Osteoblast (primary cell): ENCODE results near the gene BLOC1S5. TPM values are rescaled to one million over a fixed set of nuclear protein-coding genes. Genes with fewer than 3 reads are reported as not detected.

Source experiments
- DNase-seq: peaks from one replicate; pipeline ENCODE4 v3.0.0; 2011; ENCODE audit warnings: low spot score, mixed read lengths; ENCODE audit not compliant: insufficient read length; ENCODE audit errors: missing footprints
- H2AFZ ChIP-seq: 2 replicates; pipeline ENCODE4 v1.6.0; 2011; ENCODE audit warnings: mild to moderate bottlenecking, low read length
- H3K27ac ChIP-seq: 2 replicates; pipeline ENCODE4 v1.5.1; 2011; ENCODE audit warnings: mild to moderate bottlenecking, low read depth, low read length, moderate library complexity
- H3K27me3 ChIP-seq: 2 replicates; pipeline ENCODE4 v1.6.0; 2012; ENCODE audit warnings: mild to moderate bottlenecking, control low read depth, inconsistent platforms, low read length, moderate library complexity; ENCODE audit not compliant: insufficient read depth
- H3K36me3 ChIP-seq: 2 replicates; pipeline ENCODE4 v1.5.1; 2011; ENCODE audit warnings: mild to moderate bottlenecking, low read length, control low read depth, moderate library complexity; ENCODE audit not compliant: insufficient read depth
- H3K4me1 ChIP-seq: 2 replicates; pipeline ENCODE4 v1.5.1; 2011; ENCODE audit warnings: mild to moderate bottlenecking, low read length, control low read depth, moderate library complexity; ENCODE audit not compliant: insufficient read depth
- H3K4me2 ChIP-seq: 2 replicates; pipeline ENCODE4 v1.6.0; 2011; ENCODE audit warnings: mild to moderate bottlenecking, low read length; ENCODE audit not compliant: insufficient read depth
- H3K4me3 ChIP-seq: fragments of 200-600 bp; sonication (generic); 3 replicates; pipeline ENCODE4 v1.5.1; 2012; ENCODE audit warnings: mild to moderate bottlenecking, low read length, inconsistent platforms; ENCODE audit not compliant: insufficient read depth
- H3K79me2 ChIP-seq: 2 replicates; pipeline ENCODE4 v1.6.0; 2012; ENCODE audit warnings: mild to moderate bottlenecking, low read length, control low read depth, inconsistent platforms; ENCODE audit not compliant: insufficient read depth
- H3K9me3 ChIP-seq: 2 replicates; pipeline ENCODE4 v1.5.1; 2011; ENCODE audit warnings: low read depth, low read length, control low read depth
- H4K20me1 ChIP-seq: 2 replicates; pipeline ENCODE4 v1.6.0; 2012; ENCODE audit warnings: mild to moderate bottlenecking, low read length, control low read depth; ENCODE audit not compliant: insufficient read depth
- total RNA-seq: library from RNA; depleted of rRNA; stranded (reverse); fragments of >200 nt; gene quantifications from 2 replicates; pipeline ENCODE4 v1.2.3, GENCODE V29; 2012
- TF ChIP-seq, protein P1 (sequence below): IDR thresholded peaks from 2 replicates; pipeline ENCODE4 v1.5.1; 2011; ENCODE audit warnings: mild to moderate bottlenecking, low read depth, low read length, moderate library complexity; ENCODE audit errors: extremely low read depth

The BLOC1S5 gene
- total RNA-seq, 1 donor: 14.1 TPM

DNA sequence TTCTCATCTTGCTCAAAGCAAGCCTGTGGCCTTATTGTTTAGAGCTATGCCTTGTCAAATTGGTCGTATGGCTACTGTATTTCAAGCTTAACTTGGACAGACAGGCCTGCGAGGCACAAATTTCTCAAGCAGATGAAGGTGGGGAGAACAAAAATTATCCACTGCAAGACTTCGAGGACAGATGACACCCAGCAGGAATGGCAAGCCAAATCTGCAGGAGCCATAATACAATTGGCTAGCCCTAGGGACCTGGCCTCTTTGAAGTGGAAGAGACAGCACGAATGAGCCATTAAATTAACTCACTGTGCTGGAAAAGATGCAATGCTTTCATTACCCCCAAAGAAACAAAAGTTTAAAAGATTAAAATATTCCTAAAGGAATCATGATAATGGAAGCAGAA is 5.0 kb upstream of the BLOC1S5 start:
- Histone ChIP-seq H3K4me3 (no peak overlapping the region), H3K4me1 (peaks cover 8% of the 10 kb centered on the region), H2AFZ (no peak overlapping the region), H3K9me3 (no peaks in the 10 kb centered on the region), H3K36me3 (no peaks in the 10 kb centered on the region), H3K79me2 (no peaks in the 10 kb centered on the region), H3K27me3 (no peaks in the 10 kb centered on the region), H4K20me1 (no peaks in the 10 kb centered on the region), H3K27ac (no peak overlapping the region), H3K4me2 (no peak overlapping the region)
- TF ChIP-seq, protein P1, sequence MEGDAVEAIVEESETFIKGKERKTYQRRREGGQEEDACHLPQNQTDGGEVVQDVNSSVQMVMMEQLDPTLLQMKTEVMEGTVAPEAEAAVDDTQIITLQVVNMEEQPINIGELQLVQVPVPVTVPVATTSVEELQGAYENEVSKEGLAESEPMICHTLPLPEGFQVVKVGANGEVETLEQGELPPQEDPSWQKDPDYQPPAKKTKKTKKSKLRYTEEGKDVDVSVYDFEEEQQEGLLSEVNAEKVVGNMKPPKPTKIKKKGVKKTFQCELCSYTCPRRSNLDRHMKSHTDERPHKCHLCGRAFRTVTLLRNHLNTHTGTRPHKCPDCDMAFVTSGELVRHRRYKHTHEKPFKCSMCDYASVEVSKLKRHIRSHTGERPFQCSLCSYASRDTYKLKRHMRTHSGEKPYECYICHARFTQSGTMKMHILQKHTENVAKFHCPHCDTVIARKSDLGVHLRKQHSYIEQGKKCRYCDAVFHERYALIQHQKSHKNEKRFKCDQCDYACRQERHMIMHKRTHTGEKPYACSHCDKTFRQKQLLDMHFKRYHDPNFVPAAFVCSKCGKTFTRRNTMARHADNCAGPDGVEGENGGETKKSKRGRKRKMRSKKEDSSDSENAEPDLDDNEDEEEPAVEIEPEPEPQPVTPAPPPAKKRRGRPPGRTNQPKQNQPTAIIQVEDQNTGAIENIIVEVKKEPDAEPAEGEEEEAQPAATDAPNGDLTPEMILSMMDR: no peak
- no peak for DNase-seq

DNA sequence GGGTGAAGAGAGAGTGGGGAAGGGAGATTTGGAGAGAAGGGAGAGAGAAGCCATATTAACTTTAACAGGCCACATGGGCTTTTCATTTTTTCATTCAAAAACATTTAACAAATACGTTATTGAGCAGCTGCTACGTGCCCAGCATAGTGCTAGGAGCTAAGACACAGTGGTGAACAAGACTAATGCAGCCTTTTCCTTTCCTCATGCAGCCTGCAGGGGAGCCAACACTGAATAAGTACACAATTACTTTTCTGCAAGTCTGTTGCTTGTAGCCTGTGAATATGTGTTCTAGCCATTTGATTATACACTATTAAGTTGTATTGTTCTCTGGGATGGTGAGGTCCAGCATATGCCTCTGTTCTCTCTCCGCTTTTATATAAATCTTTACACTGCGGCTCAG is 1.9 kb upstream of the BLOC1S5 start:
- H3K27me3 ChIP-seq: no peaks in the 10 kb centered on the region
- H3K36me3 ChIP-seq: peaks cover 4% of the 10 kb centered on the region
- peaks cover 8% of the 10 kb centered on the region for H3K4me1 ChIP-seq
- TF ChIP-seq, protein P1: no peak
- H3K4me3 ChIP-seq: no peak overlapping the region
- H3K79me2 ChIP-seq: peaks cover 11% of the 10 kb centered on the region
- no peak overlapping the region for H3K4me2 ChIP-seq
- no peak overlapping the region for H2AFZ ChIP-seq
- H3K9me3 ChIP-seq: no peaks in the 10 kb centered on the region
- no peaks in the 10 kb centered on the region for H4K20me1 ChIP-seq
- DNase-seq: no peak
- H3K27ac ChIP-seq: no peak overlapping the region

DNA sequence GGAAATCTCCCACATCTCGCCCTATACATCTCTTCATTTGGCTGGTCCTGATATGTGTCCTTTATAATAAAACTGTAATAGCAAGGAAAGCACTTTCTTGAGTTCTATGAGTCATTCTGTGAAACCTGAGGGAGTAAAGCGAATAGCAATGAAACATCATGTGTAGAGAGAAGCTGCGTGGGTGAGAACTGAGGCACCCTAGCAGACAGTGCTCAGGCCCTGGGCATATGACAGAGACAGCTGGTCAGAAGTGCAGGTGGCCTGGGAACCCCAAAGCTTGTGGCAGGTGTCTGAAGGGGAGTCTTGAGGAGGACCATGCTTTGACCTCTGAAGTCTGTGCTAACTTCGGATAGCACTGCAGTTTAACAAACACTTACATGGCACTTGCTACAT is 1.3 kb upstream of the BLOC1S5 start:
- TF ChIP-seq, protein P1: no peak
- Histone ChIP-seq H3K36me3 (peaks cover 4% of the 10 kb centered on the region), H4K20me1 (no peaks in the 10 kb centered on the region), H3K4me1 (peaks cover 8% of the 10 kb centered on the region), H3K4me2 (no peak overlapping the region), H3K79me2 (peaks cover 11% of the 10 kb centered on the region), H3K27me3 (no peaks in the 10 kb centered on the region), H3K4me3 (no peak overlapping the region), H2AFZ (peak overlapping the region; percentile 97), H3K9me3 (no peaks in the 10 kb centered on the region), H3K27ac (no peak overlapping the region)
- no peak for DNase-seq

DNA sequence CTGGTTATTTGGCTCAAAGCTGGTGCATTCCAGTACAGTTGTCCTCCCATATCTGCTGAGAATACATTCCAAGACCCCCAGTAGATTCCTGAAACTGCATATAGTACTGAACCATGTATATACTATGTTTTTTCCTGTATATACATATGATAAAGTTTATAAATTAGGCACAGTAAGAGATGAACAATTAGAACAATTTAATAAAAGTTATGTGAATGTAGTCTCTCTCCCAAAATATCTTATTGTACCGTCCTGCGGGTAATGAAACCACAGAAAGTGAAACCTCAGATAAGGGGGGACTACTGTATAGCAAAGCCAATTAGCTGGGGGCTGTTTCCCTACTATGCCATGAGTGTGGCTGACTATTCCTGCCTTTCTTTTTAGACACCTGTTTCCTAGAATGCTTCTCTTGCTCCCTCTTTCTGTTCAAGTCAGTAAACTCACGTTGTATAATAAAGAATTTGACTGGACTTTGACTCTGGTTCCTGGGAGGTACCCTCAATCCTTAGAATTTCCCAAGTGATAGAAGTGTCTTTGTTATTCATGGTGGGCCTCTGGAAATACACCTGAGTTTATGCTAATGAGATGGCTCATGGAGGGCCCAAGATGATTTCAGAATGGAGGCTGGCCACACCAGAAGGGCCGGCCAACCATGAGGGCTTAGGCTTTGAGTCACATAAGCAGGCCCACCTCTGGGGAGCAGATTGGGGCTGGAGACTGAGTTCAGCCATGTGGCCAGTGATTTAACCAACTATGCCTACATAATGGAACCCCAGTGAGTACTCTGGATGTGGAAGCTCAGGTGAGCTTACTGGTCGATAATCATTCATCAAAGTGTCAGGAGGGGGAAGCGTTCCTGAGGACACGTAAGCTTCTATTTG is 689 bp upstream of the BLOC1S5 start:
- H3K36me3 ChIP-seq: peaks cover 10% of the 10 kb centered on the region
- TF ChIP-seq, protein P1: no peak

More for the DNA sequence above, 689 bp upstream of the BLOC1S5 start:
- Histone ChIP-seq H3K27ac (peak overlapping the region; percentile 86), H3K9me3 (no peaks in the 10 kb centered on the region), H3K27me3 (no peaks in the 10 kb centered on the region), H3K4me2 (peak overlapping the region; percentile 98), H3K4me3 (peak overlapping the region; percentile 95), H3K79me2 (peaks cover 11% of the 10 kb centered on the region), H3K4me1 (peaks cover 8% of the 10 kb centered on the region), H4K20me1 (no peaks in the 10 kb centered on the region), H2AFZ (peak overlapping the region; percentile 97)
- no peak for DNase-seq
